ENCODE results near the gene NAALADL2.
"Not testable (repeated sequence)": the region's sequence is repeated elsewhere in the genome, so short reads cannot be mapped to it uniquely, and the experiment has no call there.

- not testable (repeated sequence) for TF ChIP-seq CTCF, POLR2A (IDR thresholded peaks at IDR 0.05)
These were observed 601.8 kb downstream of the NAALADL2 start for GRCh38 chr3:175460849-175461399.

Data from uterus (tissue), 2 donors.